ENCODE results near the gene NRBF2.
"Not testable (repeated sequence)": the region's sequence is repeated elsewhere in the genome, so short reads cannot be mapped to it uniquely, and the experiment has no call there.

NRBF2 gene

GRCh38 chr10:63133056-63133820 is at the start of gene NRBF2:
TSS of gene NRBF2 (plus strand) at chr10:63133328. CDS start at chr10:63133471, 143 bp downstream.
- no CpG with 5 or more reads among the region's 55 CpGs for WGBS (ENCODE audit: insufficient coverage, insufficient read length)
- no peaks in the 10 kb centered on the region for H3K4me1 ChIP-seq (ENCODE audit: control insufficient read depth, insufficient read depth, low read length)
- peak within 1 kb of the TSS; percentile 76 for H3K4me3 ChIP-seq (ENCODE audit: low read length)
- H3K27me3 ChIP-seq (ENCODE audit: control insufficient read depth, insufficient read depth, low read length) = no peaks in the 10 kb centered on the region
- peak; percentile 99 for DNase-seq (ENCODE audit: low read depth, low spot score)
- no peak within 1 kb of the TSS for H3K27ac ChIP-seq (ENCODE audit: low read length)
- H3K9me3 ChIP-seq (ENCODE audit: control insufficient read depth, insufficient read depth, low read length) = no peaks in the 10 kb centered on the region
- no peaks in the 10 kb centered on the region for H3K36me3 ChIP-seq (ENCODE audit: control insufficient read depth, insufficient read depth, low read length)

DNA sequence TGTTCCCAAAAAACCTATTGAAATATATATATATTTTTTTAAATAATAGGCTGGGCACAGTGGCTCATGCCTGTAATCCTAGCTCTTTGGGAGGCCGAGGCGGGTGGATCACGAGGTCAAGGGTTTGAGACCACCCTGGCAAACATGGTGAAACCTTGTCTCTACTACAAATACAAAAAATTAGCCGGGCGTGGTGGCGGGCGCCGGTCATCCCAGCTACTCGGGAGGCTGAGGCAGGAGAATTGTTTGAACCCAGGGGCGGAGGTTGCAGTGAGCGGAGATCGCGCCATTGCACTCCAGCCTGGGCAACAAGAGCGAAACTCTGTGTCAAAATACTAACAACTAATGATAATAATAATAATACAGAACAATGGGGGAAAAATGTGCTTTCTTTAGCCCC is 49.7 kb upstream of the NRBF2 start:
- H3K27ac ChIP-seq (ENCODE audit: low read length); H3K36me3 ChIP-seq (ENCODE audit: control insufficient read depth, insufficient read depth, low read length); H3K4me3 ChIP-seq (ENCODE audit: low read length); H3K9me3 ChIP-seq (ENCODE audit: control insufficient read depth, insufficient read depth, low read length); H3K4me1 ChIP-seq (ENCODE audit: control insufficient read depth, insufficient read depth, low read length); H3K27me3 ChIP-seq (ENCODE audit: control insufficient read depth, insufficient read depth, low read length); DNase-seq (ENCODE audit: low read depth, low spot score): not testable (repeated sequence)
- no CpG with 5 or more reads among the region's 14 CpGs for WGBS (ENCODE audit: insufficient coverage, insufficient read length)

- WGBS (ENCODE audit: insufficient coverage, insufficient read length) = no CpG with 5 or more reads among the region's 7 CpGs
- no peaks in the 10 kb centered on the region for H3K9me3 ChIP-seq (ENCODE audit: control insufficient read depth, insufficient read depth, low read length)
- H3K4me1 ChIP-seq (ENCODE audit: control insufficient read depth, insufficient read depth, low read length) = no peaks in the 10 kb centered on the region
- H3K27me3 ChIP-seq (ENCODE audit: control insufficient read depth, insufficient read depth, low read length) = no peaks in the 10 kb centered on the region; the same call in 1 of the 2 replicates
- no peak overlapping the region for H3K4me3 ChIP-seq (ENCODE audit: low read length)
- DNase-seq (ENCODE audit: low read depth, low spot score) = peak; percentile 29
- no peaks in the 10 kb centered on the region for H3K36me3 ChIP-seq (ENCODE audit: control insufficient read depth, insufficient read depth, low read length)
- H3K27ac ChIP-seq (ENCODE audit: low read length) = no peak overlapping the region
Observed at GRCh38 chr10:63083904-63084689, 49.0 kb upstream of the NRBF2 start.

DNA sequence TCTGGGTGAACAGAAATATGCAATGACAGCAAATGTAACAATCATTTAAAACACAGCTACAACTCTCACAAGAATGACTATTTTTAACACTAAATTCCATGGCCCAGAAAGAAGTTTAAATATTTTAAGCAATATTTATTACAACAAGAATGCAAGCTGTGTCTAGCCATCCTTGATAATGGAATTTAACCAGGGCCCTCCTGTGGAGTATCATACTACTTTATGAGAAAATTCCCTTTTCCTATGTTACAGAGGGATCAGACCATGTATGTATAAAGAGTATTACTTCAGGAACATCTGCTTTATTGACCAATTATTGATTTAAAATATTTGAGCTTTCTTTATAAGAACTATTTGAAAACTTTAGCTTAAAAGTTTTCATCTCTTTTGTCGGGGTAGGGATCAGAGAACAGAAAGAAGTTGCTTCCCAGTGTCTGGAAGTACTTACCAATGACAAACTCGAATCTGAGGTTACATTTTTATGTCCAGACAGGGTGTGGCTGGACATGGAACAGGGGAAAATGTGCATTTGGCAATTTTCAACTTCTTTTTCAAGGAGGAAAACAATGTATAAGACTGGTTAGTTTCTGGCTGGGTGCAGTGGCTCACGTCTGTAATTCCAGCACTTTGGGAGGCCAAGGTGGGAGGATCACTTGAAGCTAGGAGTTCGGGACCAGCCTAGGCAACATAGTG is 48.3 kb upstream of the NRBF2 start:
- WGBS (ENCODE audit: insufficient coverage, insufficient read length) = no CpG with 5 or more reads among the region's 4 CpGs
- H3K27me3 ChIP-seq (ENCODE audit: control insufficient read depth, insufficient read depth, low read length) = no peaks in the 10 kb centered on the region; the same call in 1 of the 2 replicates
- no peak for DNase-seq (ENCODE audit: low read depth, low spot score)
- no peak overlapping the region for H3K27ac ChIP-seq (ENCODE audit: low read length)
- no peak overlapping the region for H3K4me3 ChIP-seq (ENCODE audit: low read length)
- no peaks in the 10 kb centered on the region for H3K9me3 ChIP-seq (ENCODE audit: control insufficient read depth, insufficient read depth, low read length)
- no peaks in the 10 kb centered on the region for H3K4me1 ChIP-seq (ENCODE audit: control insufficient read depth, insufficient read depth, low read length)
- H3K36me3 ChIP-seq (ENCODE audit: control insufficient read depth, insufficient read depth, low read length) = no peaks in the 10 kb centered on the region

DNA sequence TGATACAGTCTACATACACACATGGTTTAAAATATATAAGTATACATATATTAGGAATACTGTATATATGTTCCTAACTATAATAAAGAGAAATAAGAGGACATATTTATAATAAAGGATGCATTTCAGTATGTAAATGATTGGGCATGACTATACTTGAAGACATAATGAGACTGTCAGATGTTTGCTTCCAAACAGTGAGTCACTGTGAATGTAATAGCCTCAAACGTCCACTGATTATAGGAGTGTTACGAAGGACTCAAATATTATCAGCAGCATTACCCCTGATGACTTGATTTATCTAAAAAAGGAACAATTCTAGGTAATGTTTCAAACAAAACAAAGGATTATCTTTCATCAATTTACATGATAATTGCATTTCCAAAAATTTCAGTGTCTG is 39.9 kb upstream of the NRBF2 start:
- H3K27me3 ChIP-seq (ENCODE audit: control insufficient read depth, insufficient read depth, low read length) = no peaks in the 10 kb centered on the region
- H3K27ac ChIP-seq (ENCODE audit: low read length) = no peak overlapping the region
- H3K4me1 ChIP-seq (ENCODE audit: control insufficient read depth, insufficient read depth, low read length) = no peaks in the 10 kb centered on the region
- no peak overlapping the region for H3K4me3 ChIP-seq (ENCODE audit: low read length)
- no peaks in the 10 kb centered on the region for H3K36me3 ChIP-seq (ENCODE audit: control insufficient read depth, insufficient read depth, low read length)
- no peak for DNase-seq (ENCODE audit: low read depth, low spot score)
- WGBS (ENCODE audit: insufficient coverage, insufficient read length) = no CpG with 5 or more reads among the region's 2 CpGs
- no peaks in the 10 kb centered on the region for H3K9me3 ChIP-seq (ENCODE audit: control insufficient read depth, insufficient read depth, low read length)

DNA sequence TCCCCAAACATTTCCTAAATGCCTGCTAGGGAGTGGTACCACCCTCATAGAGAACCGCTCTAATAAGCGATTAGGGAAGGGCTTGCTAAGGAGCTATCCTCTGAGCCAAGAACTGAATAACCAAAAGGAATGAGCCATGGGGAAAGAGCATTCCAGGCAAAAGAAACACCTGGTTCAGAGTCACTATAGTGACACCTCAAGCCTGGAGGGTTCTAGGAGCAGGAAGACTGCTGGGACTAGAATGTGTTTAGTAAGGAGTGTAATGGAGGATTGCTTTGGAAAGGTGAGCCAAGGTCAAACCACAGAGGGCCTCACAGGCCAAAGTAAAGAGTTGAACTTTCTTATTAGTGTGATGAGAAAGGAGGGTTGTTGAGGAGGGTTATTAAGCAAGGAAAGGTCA is 38.7 kb upstream of the NRBF2 start:
- no CpG with 5 or more reads among the region's 2 CpGs for WGBS (ENCODE audit: insufficient coverage, insufficient read length)
- Histone ChIP-seq H3K36me3 (ENCODE audit: control insufficient read depth, insufficient read depth, low read length) (no peaks in the 10 kb centered on the region), H3K4me3 (ENCODE audit: low read length) (no peak overlapping the region), H3K27ac (ENCODE audit: low read length) (no peak overlapping the region), H3K9me3 (ENCODE audit: control insufficient read depth, insufficient read depth, low read length) (no peaks in the 10 kb centered on the region), H3K4me1 (ENCODE audit: control insufficient read depth, insufficient read depth, low read length) (no peaks in the 10 kb centered on the region), H3K27me3 (ENCODE audit: control insufficient read depth, insufficient read depth, low read length) (no peaks in the 10 kb centered on the region)
- DNase-seq (ENCODE audit: low read depth, low spot score) = no peak

GRCh38 chr10:63094881-63095280 is 38.2 kb upstream of the NRBF2 start:
- Histone ChIP-seq H3K36me3 (ENCODE audit: control insufficient read depth, insufficient read depth, low read length) (no peaks in the 10 kb centered on the region), H3K27me3 (ENCODE audit: control insufficient read depth, insufficient read depth, low read length) (no peaks in the 10 kb centered on the region), H3K4me1 (ENCODE audit: control insufficient read depth, insufficient read depth, low read length) (no peaks in the 10 kb centered on the region), H3K9me3 (ENCODE audit: control insufficient read depth, insufficient read depth, low read length) (no peaks in the 10 kb centered on the region), H3K4me3 (ENCODE audit: low read length) (no peak overlapping the region), H3K27ac (ENCODE audit: low read length) (no peak overlapping the region)
- no peak for DNase-seq (ENCODE audit: low read depth, low spot score)
- WGBS (ENCODE audit: insufficient coverage, insufficient read length) = no CpG with 5 or more reads among the region's 1 CpG

DNA sequence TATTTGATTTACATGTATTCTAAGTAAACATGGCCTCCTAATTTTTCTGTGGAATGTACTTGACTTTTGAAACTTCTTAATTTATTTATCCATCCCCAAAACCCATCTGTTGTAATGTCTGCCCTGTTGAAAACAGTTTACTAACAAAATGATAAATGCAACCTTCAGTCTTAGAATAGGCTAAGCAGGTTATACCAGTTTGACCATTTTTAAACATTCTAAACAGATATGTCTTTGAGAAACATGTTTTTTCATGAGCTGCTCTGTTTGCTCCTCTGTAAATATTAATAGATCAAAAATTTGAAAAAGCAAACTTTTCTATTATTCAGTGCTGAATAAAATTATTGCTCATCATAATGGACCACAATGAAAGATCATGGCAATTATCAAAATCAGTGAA is 33.4 kb upstream of the NRBF2 start:
- H3K36me3 ChIP-seq (ENCODE audit: control insufficient read depth, insufficient read depth, low read length) = no peaks in the 10 kb centered on the region
- H3K9me3 ChIP-seq (ENCODE audit: control insufficient read depth, insufficient read depth, low read length) = no peaks in the 10 kb centered on the region
- no peak overlapping the region for H3K27ac ChIP-seq (ENCODE audit: low read length)
- no peak overlapping the region for H3K4me3 ChIP-seq (ENCODE audit: low read length)
- no peak for DNase-seq (ENCODE audit: low read depth, low spot score)
- no peaks in the 10 kb centered on the region for H3K4me1 ChIP-seq (ENCODE audit: control insufficient read depth, insufficient read depth, low read length)
- no peaks in the 10 kb centered on the region for H3K27me3 ChIP-seq (ENCODE audit: control insufficient read depth, insufficient read depth, low read length)

- not testable (repeated sequence) for H3K4me1 ChIP-seq (ENCODE audit: control insufficient read depth, insufficient read depth, low read length); H3K27ac ChIP-seq (ENCODE audit: low read length); H3K27me3 ChIP-seq (ENCODE audit: control insufficient read depth, insufficient read depth, low read length); DNase-seq (ENCODE audit: low read depth, low spot score); H3K4me3 ChIP-seq (ENCODE audit: low read length); H3K9me3 ChIP-seq (ENCODE audit: control insufficient read depth, insufficient read depth, low read length); H3K36me3 ChIP-seq (ENCODE audit: control insufficient read depth, insufficient read depth, low read length)
- WGBS (ENCODE audit: insufficient coverage, insufficient read length) = 100% methylated on average over 3 of the region's 10 CpGs
Observed at GRCh38 chr10:63101091-63101490, 32.0 kb upstream of the NRBF2 start.

GRCh38 chr10:63102279-63102883 is 30.7 kb upstream of the NRBF2 start:
- not testable (repeated sequence) for H3K4me3 ChIP-seq (ENCODE audit: low read length); H3K27me3 ChIP-seq (ENCODE audit: control insufficient read depth, insufficient read depth, low read length); DNase-seq (ENCODE audit: low read depth, low spot score); H3K9me3 ChIP-seq (ENCODE audit: control insufficient read depth, insufficient read depth, low read length); H3K4me1 ChIP-seq (ENCODE audit: control insufficient read depth, insufficient read depth, low read length); H3K27ac ChIP-seq (ENCODE audit: low read length); H3K36me3 ChIP-seq (ENCODE audit: control insufficient read depth, insufficient read depth, low read length)
- no CpG with 5 or more reads among the region's 7 CpGs for WGBS (ENCODE audit: insufficient coverage, insufficient read length)

Measured in iPS DF 6.9 (cell line).